Stimulated activated CD4-positive, alpha-beta T cell treated with anti-CD3 and anti-CD28 coated beads, Interleukin-4, amount 100 ng/mL, for 4 hours (primary cell): ENCODE results near the gene CEP128.
"Not testable (repeated sequence)": the region's sequence is repeated elsewhere in the genome, so short reads cannot be mapped to it uniquely, and the experiment has no call there.

Experiments used
- DNase-seq, 2 experiments: peaks; one replicate each; pipeline ENCODE4 v3.0.0-alpha.2; 2020

Gene CEP128

DNA sequence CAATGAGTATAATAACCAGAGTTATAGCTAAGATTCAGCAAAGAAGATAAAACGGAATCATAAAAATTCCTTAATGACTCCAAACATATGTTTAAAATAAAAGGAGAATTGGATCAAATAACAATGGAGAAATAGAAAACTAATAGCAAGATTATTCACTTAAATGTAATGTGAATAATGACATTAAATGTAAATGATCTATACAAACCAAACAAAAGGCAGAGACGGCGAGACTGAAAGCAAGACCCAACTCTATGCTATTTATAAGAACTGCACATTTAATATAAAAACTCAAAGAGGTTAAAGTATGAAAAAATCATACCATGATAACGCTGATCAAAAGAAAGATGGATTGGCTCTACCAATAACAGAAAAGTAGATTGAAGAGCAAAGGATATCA, 10.0 kb upstream of the CEP128 start:
- no peak for DNase-seq

DNA sequence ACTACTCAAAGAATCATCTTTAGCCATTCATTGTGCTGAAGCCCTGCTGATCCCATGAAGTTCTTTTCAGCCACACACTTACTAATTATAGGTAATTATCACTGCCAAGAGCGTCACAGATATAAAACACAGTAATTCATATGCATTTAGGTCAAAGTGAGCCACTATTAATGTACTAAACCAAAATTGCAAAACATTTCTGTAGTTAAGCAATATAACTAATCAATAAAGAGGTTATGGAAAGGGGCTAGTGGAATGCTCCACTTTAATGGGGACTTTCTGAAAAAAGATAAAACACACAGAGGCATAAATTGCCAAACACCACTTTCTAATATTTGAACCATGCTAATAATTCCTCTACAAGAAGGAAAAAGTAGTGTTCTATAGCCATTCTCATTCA, 6.8 kb upstream of the CEP128 start:
- no peak for DNase-seq

DNA sequence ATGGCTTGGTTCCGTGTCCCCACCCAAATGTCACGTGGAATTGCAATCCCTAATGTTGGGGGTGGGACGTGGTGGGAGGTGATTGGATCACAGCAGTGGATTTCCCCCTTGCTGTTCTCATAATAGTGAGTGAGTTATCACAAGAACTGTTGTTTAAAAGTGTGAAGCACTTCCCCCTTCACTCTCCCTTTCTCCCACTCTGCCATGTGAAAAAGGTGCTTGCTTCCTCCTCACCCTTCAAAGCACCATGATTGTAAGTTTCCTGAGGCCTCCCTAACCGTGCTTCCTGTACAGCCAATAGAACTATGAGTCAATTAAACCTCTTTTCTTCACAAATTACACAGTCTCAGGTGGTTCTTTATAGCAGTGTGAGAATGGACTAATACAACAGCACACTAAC, 5.3 kb upstream of the CEP128 start:
- no peak for DNase-seq

DNA sequence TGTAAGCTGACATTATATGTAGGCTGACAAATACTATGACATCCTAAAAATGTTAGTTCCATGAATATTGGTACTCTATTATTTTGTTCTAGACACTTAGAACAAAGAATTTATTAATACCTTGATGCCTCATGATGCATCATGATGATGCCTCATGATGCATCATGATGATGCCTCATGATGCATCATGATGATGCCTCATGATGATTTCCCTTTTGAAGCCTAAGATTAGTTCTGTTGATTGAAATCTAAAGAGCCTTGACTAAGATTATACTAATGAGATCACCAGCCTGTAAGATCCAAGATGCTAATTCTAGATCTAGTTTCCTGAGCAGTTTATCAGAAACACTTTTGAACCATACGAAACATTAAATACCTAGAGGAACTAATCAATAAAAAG, 4.6 kb upstream of the CEP128 start:
- no peak for DNase-seq

DNA sequence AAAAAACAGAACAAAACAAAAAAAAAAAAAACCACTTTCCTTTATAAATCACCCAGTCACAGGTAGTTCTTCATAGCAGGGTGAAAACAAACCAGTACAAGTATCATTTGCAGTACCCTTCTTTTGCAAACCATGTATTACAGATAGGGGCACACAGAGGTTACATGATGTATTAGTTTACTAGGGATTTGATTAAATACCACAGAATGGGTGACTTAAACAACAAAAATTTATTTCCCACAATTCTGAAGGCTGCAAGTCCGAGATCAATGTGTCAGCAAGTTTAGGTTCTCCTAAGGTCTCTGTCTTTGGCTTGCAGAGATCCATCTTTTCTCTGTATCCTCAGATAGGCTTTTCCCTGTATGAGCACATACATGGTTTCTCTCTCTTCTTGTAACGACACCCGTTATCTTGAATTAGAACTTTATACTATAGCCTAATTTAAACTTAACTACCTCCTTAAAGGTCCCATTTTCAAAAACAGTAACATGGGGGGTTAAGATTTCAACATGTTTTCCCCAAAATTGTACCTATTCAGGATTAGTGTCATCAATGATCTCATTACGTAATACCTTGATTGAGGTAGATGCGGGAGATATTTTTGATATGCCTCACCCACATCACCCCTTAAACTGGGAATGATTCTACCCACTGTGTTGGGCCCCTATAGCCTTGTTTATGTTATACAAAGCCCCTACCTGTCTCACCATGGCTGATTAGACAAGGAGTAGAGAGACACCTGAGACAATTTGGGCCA, 3.5 kb upstream of the CEP128 start:
- DNase-seq = no peak

DNA sequence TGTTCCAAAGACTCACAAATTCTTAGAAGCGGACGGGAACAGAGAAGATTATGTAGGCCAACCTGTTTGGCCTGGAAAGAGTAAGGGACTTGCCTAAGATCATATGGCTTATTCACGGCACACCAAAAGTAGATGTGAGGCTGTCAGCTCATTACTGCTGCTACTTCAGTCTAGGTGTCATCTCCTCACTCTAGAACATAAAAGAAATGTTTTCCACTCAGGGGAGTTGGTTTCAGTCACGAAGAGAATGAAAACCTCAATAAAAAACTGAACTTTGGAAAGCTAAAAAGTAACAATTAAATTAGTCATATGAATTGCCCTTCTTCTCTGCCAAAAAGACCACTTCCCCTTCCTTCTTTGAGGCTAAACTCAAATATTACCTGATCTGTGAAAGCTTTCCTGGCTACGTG, 658 bp upstream of the CEP128 start:
- DNase-seq = no peak

DNA sequence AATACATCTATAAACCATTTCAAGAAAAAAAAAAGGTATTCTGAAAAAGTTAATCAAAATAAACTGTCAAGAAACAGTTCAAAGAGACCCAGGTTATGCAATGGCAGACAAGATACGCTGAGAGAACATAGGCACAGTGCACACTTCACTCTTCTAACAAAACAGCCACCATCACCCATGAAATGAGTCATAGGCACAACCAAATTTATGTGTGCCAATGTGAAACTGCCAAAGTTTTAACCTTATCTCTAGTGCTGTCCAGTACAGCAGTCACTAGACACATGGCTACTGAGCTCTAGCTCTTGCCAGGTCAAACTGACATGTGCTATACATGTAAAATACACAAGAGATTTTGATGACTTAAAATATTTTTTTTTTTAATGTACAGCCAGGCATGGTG, 1.4 kb downstream of the CEP128 start:
- no peak for DNase-seq

DNA sequence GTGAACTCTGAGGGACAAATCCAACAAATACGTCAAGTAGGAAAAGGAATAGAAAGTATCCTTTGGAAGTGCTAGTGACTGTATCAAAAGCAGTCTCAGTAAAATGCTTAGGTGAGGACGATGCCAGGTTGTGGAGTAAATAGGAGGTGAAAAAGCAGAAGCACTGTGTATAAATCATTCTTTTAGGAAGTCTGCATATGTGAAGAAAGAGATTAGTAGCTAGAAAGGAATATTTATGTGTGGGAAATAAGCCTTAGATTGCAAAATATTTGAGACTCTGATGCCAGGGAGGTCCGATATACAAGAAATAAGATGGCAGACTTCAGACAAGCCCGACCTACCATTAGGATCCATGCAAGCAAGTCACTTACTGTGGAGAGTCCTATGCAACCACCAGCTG, 7.9 kb downstream of the CEP128 start:
- no peak for DNase-seq

DNA sequence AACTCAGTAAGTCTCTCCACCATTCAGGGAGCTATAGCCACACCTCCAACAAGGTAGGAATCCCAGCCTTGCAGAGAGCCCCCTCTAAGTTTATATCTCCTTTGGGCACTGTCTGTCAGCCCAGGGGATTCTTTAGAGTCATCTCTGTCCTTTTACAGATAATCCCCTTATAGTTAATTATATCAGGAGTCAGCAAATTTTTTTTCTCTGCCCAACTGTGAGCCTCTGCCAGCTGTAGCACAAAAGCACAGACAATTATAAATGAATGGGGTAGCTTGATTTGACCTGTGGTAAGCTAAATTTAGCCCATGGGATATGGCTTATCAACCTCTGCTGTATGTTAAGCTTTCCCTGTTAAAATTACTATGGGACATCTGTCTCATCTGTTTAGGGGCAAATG, 8.3 kb downstream of the CEP128 start:
- no peak for DNase-seq

DNA sequence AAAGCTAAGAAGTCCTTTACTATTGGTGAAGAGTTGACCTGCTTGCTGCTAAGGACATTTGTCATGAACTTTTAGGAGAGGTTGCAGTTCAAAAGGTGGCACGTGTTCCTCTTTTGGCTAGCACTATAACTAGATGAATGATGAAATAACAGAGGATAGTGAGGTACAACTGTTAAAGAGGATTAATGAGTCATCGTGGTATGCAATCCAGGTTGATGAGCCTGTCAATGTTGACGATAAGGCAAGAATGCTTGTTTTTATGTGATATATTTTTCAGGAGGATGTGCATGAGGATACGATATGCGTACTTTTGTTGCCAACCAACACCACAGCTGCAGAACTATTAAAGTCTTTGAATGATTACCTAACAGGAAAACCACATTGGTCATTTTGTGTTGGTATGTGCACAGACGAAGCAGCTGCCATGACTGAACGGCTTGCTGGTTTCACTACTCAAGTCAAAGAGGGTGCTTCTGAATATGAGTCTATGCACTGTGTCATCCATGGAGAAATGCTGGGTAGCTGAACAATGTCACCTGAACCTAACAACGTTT, 10.6 kb downstream of the CEP128 start:
- peak in 1 of 2 experiments; percentile 34 for DNase-seq

DNA sequence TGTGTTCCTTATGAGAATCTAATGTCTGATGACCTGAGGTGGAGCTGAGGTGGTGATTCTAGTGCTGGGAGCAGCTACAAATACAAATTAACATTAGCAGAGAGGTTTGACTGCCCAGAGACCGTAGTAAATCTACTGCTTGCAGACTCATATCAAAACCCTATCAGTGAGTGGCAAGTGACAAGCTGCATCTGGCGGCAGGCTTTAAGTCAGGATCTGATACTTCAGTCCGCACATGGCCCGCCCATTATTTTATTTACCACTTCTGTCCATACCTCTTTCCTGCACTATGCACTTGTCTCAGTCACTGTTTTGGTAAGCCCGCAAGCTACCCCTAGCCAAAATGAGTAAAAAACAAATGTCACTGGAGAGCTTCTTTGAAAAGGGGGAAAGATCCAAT, 11.4 kb downstream of the CEP128 start:
- no peak for DNase-seq

DNA sequence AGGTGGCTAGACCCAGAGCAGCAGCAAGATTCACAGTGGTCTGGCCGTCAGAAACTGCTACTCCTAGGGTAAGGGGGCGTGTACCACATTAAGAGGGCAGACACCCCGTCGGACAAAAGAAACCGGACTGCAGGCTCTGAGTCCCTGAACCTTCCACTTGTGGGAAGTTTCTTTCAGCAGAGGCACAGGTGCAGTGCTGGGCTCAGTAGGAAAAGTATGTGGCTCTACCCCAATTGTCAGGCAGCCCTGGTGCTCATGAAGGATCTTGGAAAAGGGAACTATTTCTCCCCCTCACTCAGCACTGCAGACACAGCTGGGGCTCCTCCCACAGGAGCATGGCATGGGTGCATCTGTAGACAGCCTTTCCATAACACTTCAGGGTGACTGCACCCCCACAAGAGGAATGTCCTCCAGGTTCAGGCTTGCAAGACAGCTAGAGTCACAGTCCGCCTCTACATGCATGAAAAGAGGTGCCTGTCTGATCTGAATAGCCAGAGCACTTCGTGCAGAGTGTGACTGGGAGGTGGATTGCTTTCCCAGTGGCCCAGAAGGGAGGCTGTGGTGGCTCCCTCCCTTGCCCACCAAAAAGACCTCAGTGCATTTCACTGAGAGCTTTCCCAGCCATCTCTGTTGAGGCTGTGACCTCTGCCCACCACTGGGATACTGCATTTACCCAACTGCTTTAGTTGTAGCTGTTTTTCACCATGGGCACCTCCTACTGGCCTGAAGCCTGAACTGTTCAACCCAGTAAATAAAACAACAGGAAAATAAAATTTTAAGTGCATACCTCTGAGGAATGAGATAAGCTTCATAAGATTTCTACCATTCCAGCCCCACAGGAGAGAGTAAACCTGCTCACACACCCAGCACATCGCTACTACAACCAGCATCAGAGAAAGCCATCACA, 14.2 kb downstream of the CEP128 start:
- DNase-seq = no peak

DNA sequence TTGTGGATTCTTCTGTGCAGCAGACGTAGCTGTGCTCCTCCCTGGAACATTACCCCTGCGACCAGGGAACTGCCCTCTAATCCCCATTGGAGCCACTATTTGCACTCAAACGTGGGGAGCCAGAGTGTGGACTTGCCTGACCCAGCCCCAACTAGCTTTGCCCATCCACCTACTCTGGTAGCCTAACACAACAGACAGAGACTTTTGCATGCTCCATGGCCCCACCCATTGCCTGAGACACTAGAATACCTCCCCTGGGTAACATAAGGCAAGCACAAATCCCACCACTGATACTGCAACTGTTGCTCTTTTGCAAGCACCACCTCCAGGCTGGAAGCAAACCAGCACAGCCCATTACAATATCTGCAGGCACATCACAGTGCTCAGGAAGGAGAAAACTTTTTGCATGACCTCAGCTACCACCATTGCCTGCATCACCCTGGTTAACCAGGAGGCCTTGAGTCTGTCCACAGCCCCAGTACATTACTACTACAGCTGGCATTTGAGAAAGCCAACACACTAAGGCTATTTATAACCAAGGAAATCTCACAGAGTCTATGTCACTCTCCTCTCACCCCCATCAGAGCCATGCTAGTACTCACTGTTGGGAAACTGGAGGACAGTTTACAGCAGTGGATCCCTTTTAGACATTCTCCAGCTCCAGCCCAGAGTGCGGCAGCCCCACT, 15.0 kb downstream of the CEP128 start:
- DNase-seq = no peak

DNA sequence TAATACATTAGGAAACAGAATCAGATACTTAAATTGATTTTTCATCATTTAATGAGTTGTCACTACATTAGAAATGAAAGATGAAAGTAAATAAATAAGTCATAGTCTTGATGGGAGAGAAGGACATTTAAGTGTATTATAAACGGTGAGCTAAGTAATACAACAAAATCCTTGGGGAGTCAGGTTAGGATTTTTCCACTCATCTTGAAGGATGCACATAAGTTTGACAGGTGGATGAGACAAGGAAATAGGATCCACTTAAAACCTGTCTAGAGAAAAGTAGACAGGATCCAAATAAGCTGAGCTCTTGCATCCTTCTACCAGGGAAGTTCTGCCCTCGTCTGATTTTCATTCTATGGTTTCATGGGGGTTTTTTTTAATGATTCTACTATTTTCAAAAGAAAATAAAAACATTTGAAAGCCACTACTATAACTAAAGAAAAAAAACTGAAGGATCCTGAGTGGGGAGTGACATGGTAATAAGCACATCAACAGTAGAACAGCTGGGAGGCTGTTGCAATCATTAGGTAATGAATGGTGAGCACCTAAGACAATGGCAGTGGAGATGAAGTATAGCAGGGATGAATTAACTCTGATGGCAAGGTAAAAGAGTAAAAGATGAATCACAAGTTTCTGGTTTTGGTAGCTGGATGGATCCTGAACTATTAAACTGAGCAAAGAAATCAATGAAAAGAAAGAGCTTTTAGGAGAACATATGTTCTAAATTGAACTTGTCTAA, 17.0 kb downstream of the CEP128 start:
- no peak for DNase-seq

DNA sequence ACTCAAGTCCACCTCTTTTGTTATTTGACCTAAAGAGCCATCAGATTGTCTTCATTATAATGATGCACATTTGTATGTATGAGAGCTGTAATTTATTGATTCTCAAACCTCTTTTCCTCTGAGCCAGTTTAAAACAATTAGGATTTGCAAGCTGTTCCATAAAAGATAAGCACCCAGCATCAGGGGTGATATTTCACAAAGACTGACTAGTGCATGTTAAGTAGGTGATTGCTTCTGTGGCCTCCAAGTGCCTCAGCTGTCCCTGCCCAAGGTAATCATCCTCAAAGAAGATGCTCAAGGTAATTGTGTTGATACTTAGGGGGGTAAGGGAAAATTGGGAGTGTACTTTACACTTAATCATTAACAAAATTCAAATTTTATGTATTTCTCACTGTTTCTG, 18.2 kb downstream of the CEP128 start:
- DNase-seq = no peak

DNA sequence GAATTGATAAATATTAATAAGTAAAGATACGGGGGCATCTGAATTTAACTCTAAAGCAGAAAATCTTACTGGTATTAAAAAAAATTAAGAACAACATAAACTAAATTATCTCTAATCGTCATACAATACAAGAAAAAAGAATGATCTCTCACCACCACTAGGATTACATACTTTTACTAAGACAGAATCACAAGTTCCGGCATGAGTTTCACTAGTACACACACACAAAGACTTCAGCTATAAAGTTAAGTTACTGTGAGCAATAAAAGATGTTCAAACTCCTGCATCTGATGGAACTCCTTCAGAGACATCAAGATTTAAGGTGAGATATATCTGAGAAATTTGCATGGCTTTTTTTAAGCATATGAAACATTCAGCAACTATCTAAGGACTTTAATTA, 21.9 kb downstream of the CEP128 start:
- no peak for DNase-seq

DNA sequence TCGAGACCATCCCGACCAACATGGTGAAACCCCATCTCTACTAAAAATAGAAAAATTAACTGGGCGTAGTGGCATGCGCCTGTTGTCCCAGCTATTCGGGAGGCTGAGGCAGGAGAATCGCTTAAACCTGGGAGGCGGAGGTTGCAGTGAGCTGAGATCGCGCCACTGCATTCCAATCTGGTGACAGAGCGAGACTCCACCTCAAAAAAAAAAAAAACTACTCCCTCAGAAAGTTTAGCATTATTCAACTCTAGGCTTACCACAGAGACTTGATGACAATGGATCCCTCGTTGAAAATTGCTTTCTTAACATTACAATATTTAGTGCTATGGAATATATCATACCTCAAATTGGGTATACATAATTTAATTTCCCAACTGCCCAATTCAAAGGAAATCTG, 29.5 kb downstream of the CEP128 start:
- not testable (repeated sequence) for DNase-seq

DNA sequence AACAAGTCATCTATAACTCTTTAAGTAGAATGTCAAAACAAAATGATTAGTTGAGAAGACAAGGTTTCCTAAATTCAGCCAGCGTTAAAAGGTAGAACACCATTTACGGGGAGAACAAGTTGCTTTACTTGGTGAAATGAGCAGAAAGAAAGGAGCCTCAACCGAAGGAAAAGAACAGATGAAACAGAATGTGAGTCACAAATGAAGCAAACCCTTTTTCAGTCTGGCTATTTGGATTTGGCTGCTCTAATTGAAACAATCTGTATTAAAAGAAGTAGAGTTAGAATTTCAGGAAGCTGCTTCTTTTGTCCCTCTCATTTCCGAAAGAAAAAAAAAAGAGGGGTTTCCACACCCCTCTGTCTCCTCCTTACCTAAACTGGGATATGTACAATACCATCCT, 34.6 kb downstream of the CEP128 start:
- DNase-seq = no peak

DNA sequence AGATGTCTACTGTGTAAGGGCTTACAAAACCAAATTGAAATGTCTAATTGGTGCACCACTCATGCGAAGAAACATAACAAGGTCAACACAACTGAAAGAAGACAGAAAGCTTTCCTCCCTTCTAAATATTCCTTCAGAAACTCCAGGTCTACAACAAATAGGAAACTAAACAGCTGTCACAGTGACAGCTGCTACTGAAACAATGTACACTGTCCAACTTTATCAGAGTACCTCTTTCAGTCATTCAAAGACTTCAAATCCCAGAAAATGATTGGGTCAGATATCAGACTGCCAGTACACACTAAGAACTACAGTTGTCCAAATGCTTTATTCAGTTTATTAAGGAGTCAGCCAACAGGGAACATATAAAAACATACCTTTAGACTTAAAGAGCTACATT, 35.2 kb downstream of the CEP128 start:
- DNase-seq = no peak

DNA sequence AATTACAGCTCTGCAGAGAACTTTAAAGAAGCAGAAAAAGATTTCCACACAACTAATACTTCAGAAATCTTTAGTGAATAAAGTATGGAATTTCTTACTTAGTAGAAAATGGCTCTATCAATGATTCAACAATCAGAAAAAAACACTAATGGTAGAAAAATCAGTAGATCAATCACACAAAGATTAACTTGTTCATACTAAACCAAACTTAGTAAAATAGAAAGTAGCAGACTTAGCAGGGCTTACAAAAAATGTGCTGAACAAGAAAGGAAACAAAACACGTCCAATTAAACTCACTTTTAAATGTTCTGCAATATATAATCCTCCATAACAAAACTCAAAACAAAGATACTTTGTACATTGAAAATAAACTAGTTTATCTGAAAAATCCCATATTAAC, 38.9 kb downstream of the CEP128 start:
- DNase-seq = no peak

DNA sequence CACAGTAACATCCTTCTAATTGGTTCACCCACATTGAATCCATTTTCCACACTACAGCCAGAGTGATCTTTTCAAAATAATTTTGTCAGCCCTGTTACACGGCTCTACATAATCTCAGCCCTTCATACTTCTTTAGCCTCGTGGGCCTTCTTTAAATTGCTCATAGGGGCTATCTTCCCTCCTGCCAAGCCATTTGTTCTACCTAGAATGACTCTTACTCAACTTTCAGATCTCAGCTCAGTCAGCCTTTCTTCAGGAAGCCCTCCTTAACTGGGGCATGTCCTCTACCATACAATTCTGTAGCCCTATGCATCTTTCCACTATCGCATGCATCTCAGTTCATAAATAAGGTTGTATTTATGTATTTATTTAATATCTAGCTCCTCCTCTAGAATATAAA, 39.7 kb downstream of the CEP128 start:
- DNase-seq = no peak

DNA sequence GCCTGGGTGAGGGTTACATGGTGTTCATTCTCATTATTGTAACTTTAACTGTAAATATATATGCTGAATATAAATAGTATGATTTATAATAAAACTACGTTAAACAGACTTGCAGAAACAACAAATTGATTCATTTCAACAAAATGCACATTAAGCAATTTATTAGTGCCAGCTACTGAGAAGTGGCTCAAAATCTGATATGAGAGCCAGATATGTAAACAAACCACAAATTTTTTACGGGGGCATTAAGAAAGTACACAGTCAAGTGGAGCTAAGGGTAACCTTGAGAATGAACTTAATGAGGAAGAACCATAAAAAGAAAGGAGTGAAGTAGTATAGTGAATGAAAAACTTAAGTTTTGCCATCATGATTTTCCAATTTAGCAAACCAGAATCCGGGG, 40.3 kb downstream of the CEP128 start:
- no peak for DNase-seq

DNA sequence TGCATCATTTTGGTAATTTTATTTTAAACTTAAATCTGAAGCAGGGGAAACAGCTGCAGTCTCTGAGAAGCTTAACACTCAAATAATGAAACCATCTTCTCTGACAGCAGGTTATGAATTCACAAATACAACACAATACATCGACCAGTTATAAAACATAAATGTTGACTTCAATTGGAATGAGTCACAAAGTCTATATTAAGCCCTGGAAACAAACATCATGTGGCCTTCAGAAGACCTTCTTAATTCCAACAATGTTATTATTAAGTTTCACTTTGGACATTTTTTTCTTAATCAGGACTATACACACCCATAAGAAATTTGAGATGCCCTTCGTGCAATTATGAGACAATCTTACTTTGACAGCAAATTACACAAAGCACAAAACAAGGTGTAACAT, 68.9 kb downstream of the CEP128 start:
- no peak for DNase-seq
